PC-9 (cell line): ENCODE data around the gene USP35. TPM values are rescaled to one million over a fixed set of nuclear protein-coding genes. Genes with fewer than 3 reads are reported as not detected.
"Not testable (repeated sequence)": the region's sequence is repeated elsewhere in the genome, so short reads cannot be mapped to it uniquely, and the experiment has no call there.

Experiments
- BruUV-seq: library from RNA; stranded (reverse); fragments of 400-500 nt; replicated peaks from 2 replicates; lab custom pipeline; 2021; lab: Mats Ljungman, UMichigan
- CTCF ChIA-PET: fragments of 300-600 bp; sonication (Branson Sonifier 250); formaldehyde crosslinking; loops from one replicate; lab custom pipeline; 2022; ENCODE audit warnings: antibody characterized with exemption; lab: Charles Lee
- POLR2A ChIA-PET: fragments of 300-600 bp; sonication (Branson Sonifier 250); formaldehyde crosslinking; loops from one replicate; lab custom pipeline; 2022; ENCODE audit warnings: antibody characterized with exemption; ENCODE audit not compliant: unreplicated experiment; lab: Charles Lee
- DNase-seq, 2 experiments: peaks; one replicate each; pipeline versions ENCODE4 v3.0.0 to v3.0.0-alpha.2; 2015 to 2022; ENCODE audit warnings: mixed read lengths in 1 of 2
- H2AFZ ChIP-seq: fragments of 200-600 bp; sonication (generic); 2 replicates; pipeline ENCODE4 v1.8.1; 2017; ENCODE audit warnings: antibody characterized with exemption
- H3F3A ChIP-seq: fragments of 200-600 bp; sonication (generic); 2 replicates; pipeline ENCODE4 v1.8.1; 2017; ENCODE audit warnings: antibody characterized with exemption, mild to moderate bottlenecking, low read depth; ENCODE audit not compliant: insufficient read depth
- H3K27ac ChIP-seq: fragments of 200-600 bp; sonication (generic); 2 replicates; pipeline ENCODE4 v1.6.1; 2016; ENCODE audit warnings: mixed run types
- H3K27me3 ChIP-seq: fragments of 200-600 bp; sonication (generic); 2 replicates; pipeline ENCODE4 v1.6.1; 2016; ENCODE audit warnings: low read depth, mixed run types; ENCODE audit not compliant: insufficient read depth
- H3K36me3 ChIP-seq: fragments of 200-600 bp; sonication (generic); 2 replicates; pipeline ENCODE4 v1.6.1; 2016; ENCODE audit warnings: low read depth, mixed run types
- H3K4me1 ChIP-seq: fragments of 200-600 bp; sonication (generic); replicated peaks from 2 replicates; pipeline ENCODE4 v1.6.1; 2016; ENCODE audit warnings: mixed run types; ENCODE audit not compliant: insufficient read depth
- H3K4me2 ChIP-seq: fragments of 200-600 bp; sonication (generic); 2 replicates; pipeline ENCODE4 v1.6.1; 2017; ENCODE audit warnings: mixed run types
- H3K4me3 ChIP-seq: fragments of 200-600 bp; sonication (generic); 2 replicates; pipeline ENCODE4 v1.6.1; 2016; ENCODE audit warnings: mixed run types
- H3K79me2 ChIP-seq: fragments of 200-600 bp; sonication (generic); 2 replicates; pipeline ENCODE4 v1.6.1; 2017; ENCODE audit warnings: low read depth, mixed run types
- H3K9me2 ChIP-seq: fragments of 200-600 bp; sonication (generic); 2 replicates; pipeline ENCODE4 v1.8.1; 2017; ENCODE audit warnings: mild to moderate bottlenecking; ENCODE audit not compliant: insufficient read depth
- H3K9me3 ChIP-seq: fragments of 200-600 bp; sonication (generic); 2 replicates; pipeline ENCODE4 v1.8.1; 2016; ENCODE audit warnings: low read depth; ENCODE audit not compliant: insufficient read depth
- H4K20me1 ChIP-seq: fragments of 200-600 bp; sonication (generic); 2 replicates; pipeline ENCODE4 v1.8.1; 2017; ENCODE audit not compliant: insufficient read depth
- EZH2 ChIP-seq: fragments of 200-600 bp; sonication (generic); IDR thresholded peaks from 2 replicates; pipeline ENCODE4 v1.8.0; 2017; ENCODE audit warnings: antibody characterized with exemption, low read depth
- intact Hi-C: fragments of 100-400 bp; cut with micrococcal nuclease; formaldehyde crosslinking; loops from one replicate; pipeline ENCODE4 v1.10.0; 2022; ENCODE audit not compliant: unreplicated experiment
- total RNA-seq: library from RNA; stranded (reverse); gene quantifications from 2 replicates; pipeline ENCODE4 v1.2.3, GENCODE V29; 2021
- TF ChIP-seq, protein P1 (sequence below): fragments of 200-600 bp; sonication (generic); conservative IDR thresholded peaks from 2 replicates; pipeline ENCODE4 v1.6.1; 2017; ENCODE audit warnings: mixed run types, antibody characterized with exemption, mild to moderate bottlenecking, moderate library complexity

USP35 gene
- total RNA-seq, 1 experiment from 2014 or later = 13.5 TPM

GRCh38 chr11:78229106-78229505 lies 40.4 kb downstream of the USP35 start:
- H4K20me1 ChIP-seq = no peaks in the 10 kb centered on the region
- no peak for DNase-seq
- no peak overlapping the region for H3K4me3 ChIP-seq
- H3K4me1 ChIP-seq = no peaks in the 10 kb centered on the region
- intact Hi-C loops = loop anchor here (5.0 kb wide), 1 partner anchor 592 kb away; the partner anchor contains the start of gene CLNS1A
- H3K9me2 ChIP-seq = no peaks in the 10 kb centered on the region
- no peak overlapping the region for H2AFZ ChIP-seq
- no TSS peak for BruUV-seq
- TF ChIP-seq, protein P1, sequence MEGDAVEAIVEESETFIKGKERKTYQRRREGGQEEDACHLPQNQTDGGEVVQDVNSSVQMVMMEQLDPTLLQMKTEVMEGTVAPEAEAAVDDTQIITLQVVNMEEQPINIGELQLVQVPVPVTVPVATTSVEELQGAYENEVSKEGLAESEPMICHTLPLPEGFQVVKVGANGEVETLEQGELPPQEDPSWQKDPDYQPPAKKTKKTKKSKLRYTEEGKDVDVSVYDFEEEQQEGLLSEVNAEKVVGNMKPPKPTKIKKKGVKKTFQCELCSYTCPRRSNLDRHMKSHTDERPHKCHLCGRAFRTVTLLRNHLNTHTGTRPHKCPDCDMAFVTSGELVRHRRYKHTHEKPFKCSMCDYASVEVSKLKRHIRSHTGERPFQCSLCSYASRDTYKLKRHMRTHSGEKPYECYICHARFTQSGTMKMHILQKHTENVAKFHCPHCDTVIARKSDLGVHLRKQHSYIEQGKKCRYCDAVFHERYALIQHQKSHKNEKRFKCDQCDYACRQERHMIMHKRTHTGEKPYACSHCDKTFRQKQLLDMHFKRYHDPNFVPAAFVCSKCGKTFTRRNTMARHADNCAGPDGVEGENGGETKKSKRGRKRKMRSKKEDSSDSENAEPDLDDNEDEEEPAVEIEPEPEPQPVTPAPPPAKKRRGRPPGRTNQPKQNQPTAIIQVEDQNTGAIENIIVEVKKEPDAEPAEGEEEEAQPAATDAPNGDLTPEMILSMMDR = no peak
- TF ChIP-seq EZH2 = no peak
- no peak overlapping the region for H3K27ac ChIP-seq
- ChIA-PET CTCF (interaction anchor here (2.0 kb wide), 1 partner anchor 187 kb away, joined by 9 read pairs; no protein-coding TSS in a partner anchor), POLR2A (no interaction called here)
- no peaks in the 10 kb centered on the region; the same call in 1 of the 2 replicates for H3K9me3 ChIP-seq
- no peaks in the 10 kb centered on the region for H3K27me3 ChIP-seq
- no peaks in the 10 kb centered on the region for H3K79me2 ChIP-seq
- no peaks in the 10 kb centered on the region for H3F3A ChIP-seq
- no peak overlapping the region for H3K4me2 ChIP-seq
- no peaks in the 10 kb centered on the region for H3K36me3 ChIP-seq

DNA sequence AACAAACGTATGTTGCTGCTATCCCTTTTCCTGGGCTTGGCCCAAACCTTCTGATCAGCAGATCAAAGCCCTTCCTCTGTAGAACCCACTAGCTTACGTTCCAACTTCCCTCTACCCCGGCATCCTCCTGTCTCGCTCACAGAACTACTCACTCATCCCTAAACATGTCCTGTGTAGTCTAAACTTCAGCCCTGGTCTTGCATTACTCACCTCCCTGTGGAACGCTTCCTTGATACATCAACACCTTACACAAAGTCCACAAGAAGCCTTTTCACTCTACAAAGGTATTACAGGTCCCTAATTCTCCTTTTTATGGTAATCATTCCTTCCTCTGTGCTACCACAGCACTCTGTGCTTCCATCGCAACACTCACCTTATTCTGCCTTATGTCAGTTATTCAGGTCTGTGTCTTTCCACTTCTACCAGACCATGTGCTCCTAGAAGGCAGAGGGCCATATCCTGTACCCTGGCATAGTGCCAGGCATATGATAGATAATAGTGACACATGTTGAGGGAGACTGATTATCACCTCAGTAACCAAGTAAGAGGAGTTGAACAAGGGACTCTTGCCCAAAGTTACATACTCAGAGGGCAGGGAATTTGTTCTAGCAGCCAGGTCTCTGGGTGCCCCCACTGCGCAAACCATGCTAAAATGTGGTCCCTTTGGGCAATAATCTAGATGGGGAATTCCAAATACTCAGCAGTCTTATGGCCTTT lies 41.6 kb downstream of the USP35 start:
- Histone ChIP-seq H3K79me2 (no peaks in the 10 kb centered on the region), H3K27me3 (no peaks in the 10 kb centered on the region), H3K36me3 (no peaks in the 10 kb centered on the region), H3K4me3 (no peak overlapping the region), H3K9me2 (no peaks in the 10 kb centered on the region), H3K4me2 (no peak overlapping the region), H2AFZ (no peak overlapping the region), H3K9me3 (no peaks in the 10 kb centered on the region; the same call in 1 of the 2 replicates), H4K20me1 (no peaks in the 10 kb centered on the region), H3F3A (no peaks in the 10 kb centered on the region), H3K27ac (no peak overlapping the region), H3K4me1 (no peaks in the 10 kb centered on the region)
- BruUV-seq = no TSS peak
- intact Hi-C loops = no loop called here
- DNase-seq = no peak
- no peak for TF ChIP-seq EZH2
- TF ChIP-seq, protein P1 = no peak
- POLR2A ChIA-PET = no interaction called here
- CTCF ChIA-PET = no interaction called here

- Histone ChIP-seq H3K36me3 (no peaks in the 10 kb centered on the region), H4K20me1 (no peaks in the 10 kb centered on the region), H3K9me2 (no peaks in the 10 kb centered on the region), H3K79me2 (no peaks in the 10 kb centered on the region), H3K4me1 (no peaks in the 10 kb centered on the region), H3F3A (no peaks in the 10 kb centered on the region), H3K27me3 (no peaks in the 10 kb centered on the region), H3K4me3 (no peak overlapping the region), H3K4me2 (no peak overlapping the region), H3K9me3 (no peaks in the 10 kb centered on the region; the same call in 1 of the 2 replicates), H2AFZ (no peak overlapping the region), H3K27ac (no peak overlapping the region)
- ChIA-PET CTCF (no interaction called here), POLR2A (interaction anchor here (0.6 kb wide), 1 partner anchor 134 kb away, joined by 3 read pairs; no protein-coding TSS in a partner anchor)
- DNase-seq = no peak
- no TSS peak for BruUV-seq
- intact Hi-C loops = no loop called here
- TF ChIP-seq, protein P1 = no peak
- TF ChIP-seq EZH2 = no peak
These were observed 43.3 kb downstream of the USP35 start for GRCh38 chr11:78231962-78232501.

GRCh38 chr11:78233046-78233445 lies 44.3 kb downstream of the USP35 start:
- POLR2A ChIA-PET, H4K20me1 ChIP-seq, H3K9me3 ChIP-seq, H3K27ac ChIP-seq, H3K4me3 ChIP-seq, H3K9me2 ChIP-seq, H3K79me2 ChIP-seq, H3K4me2 ChIP-seq, H3K4me1 ChIP-seq, H2AFZ ChIP-seq, CTCF ChIA-PET, DNase-seq, H3K27me3 ChIP-seq, H3F3A ChIP-seq, BruUV-seq, H3K36me3 ChIP-seq, intact Hi-C loops: not testable (repeated sequence)
